IMR-90 (cell line): ENCODE measurements around the gene IGFBP3. TPM values are rescaled to one million over a fixed set of nuclear protein-coding genes. Genes with fewer than 3 reads are reported as not detected.

Source experiments
- ATAC-seq: fragments of 200-7000 bp; cut with Tn5 transposase; 2 replicates; pipeline ENCODE4 v1.9.1; 2020; ENCODE audit warnings: low read depth, mild to moderate bottlenecking, moderate library complexity
- BruUV-seq: library from RNA; stranded (reverse); fragments of 400-500 nt; replicated peaks from 2 replicates; lab custom pipeline; 2021; lab: Mats Ljungman, UMichigan
- CTCF ChIA-PET: fragments of 300-600 bp; formaldehyde crosslinking; extraction: SDS; loops from one replicate; lab custom pipeline; 2021; ENCODE audit warnings: antibody characterized with exemption; lab: Yijun Ruan, JAX
- POLR2A ChIA-PET: fragments of 300-600 bp; sonication (Branson Sonifier 250); formaldehyde crosslinking; loops from one replicate; lab custom pipeline; 2022; ENCODE audit warnings: antibody characterized with exemption; ENCODE audit not compliant: unreplicated experiment; lab: Charles Lee
- DNase-seq: peaks from one replicate; pipeline ENCODE4 v3.0.0; 2013
- H2AFZ ChIP-seq: replicated peaks from 2 replicates; pipeline ENCODE3; 2013; ENCODE audit warnings: low read length, mild to moderate bottlenecking; ENCODE audit not compliant: poor library complexity
- H2AK5ac ChIP-seq: 2 replicates; pipeline ENCODE4 v1.6.1; 2013; ENCODE audit warnings: low read depth, low read length, inconsistent platforms
- H2AK9ac ChIP-seq: replicated peaks from 2 replicates; pipeline ENCODE3; 2013; ENCODE audit warnings: mild to moderate bottlenecking, low read depth, low read length, moderate library complexity; ENCODE audit not compliant: poor library complexity
- H2BK120ac ChIP-seq: 2 replicates; pipeline ENCODE4 v1.6.1; 2013; ENCODE audit warnings: low read depth, low read length, inconsistent platforms
- H2BK15ac ChIP-seq: 3 replicates; pipeline ENCODE4 v1.6.1; 2013; ENCODE audit warnings: low read depth, low read length, inconsistent platforms
- H2BK20ac ChIP-seq: 2 replicates; pipeline ENCODE4 v1.6.1; 2013; ENCODE audit warnings: low read depth, mild to moderate bottlenecking, inconsistent platforms, low read length, moderate library complexity
- H2BK5ac ChIP-seq: 2 replicates; pipeline ENCODE4 v1.6.1; 2013; ENCODE audit warnings: mild to moderate bottlenecking, low read depth, low read length, inconsistent platforms; ENCODE audit not compliant: poor library complexity, severe bottlenecking
- H3K14ac ChIP-seq: replicated peaks from 2 replicates; pipeline ENCODE4 v1.6.1; 2013; ENCODE audit warnings: low read depth, low read length, inconsistent platforms
- H3K18ac ChIP-seq: 2 replicates; pipeline ENCODE4 v1.6.1; 2013; ENCODE audit warnings: low read depth, low read length, control low read depth
- H3K23ac ChIP-seq: 2 replicates; pipeline ENCODE4 v1.6.1; 2013; ENCODE audit warnings: low read depth, low read length, inconsistent platforms
- H3K27ac ChIP-seq: 2 replicates; pipeline ENCODE4 v1.5.1; 2013; ENCODE audit warnings: mild to moderate bottlenecking, control low read depth, low read length; ENCODE audit not compliant: insufficient read depth
- H3K27me3 ChIP-seq: 2 replicates; pipeline ENCODE4 v1.6.1; 2013; ENCODE audit warnings: low read length; ENCODE audit not compliant: control insufficient read depth, insufficient read depth
- H3K36me3 ChIP-seq: 2 replicates; pipeline ENCODE4 v1.6.1; 2013; ENCODE audit warnings: low read length, mixed read lengths; ENCODE audit not compliant: control insufficient read depth, insufficient read depth
- H3K4ac ChIP-seq: 2 replicates; pipeline ENCODE4 v1.6.1; 2013; ENCODE audit warnings: low read depth, low read length, inconsistent platforms
- H3K4me1 ChIP-seq: 2 replicates; pipeline ENCODE4 v1.6.1; 2013; ENCODE audit warnings: low read length, mixed read lengths; ENCODE audit not compliant: control insufficient read depth, insufficient read depth
- H3K4me2 ChIP-seq: 2 replicates; pipeline ENCODE4 v1.6.1; 2013; ENCODE audit warnings: low read depth, mild to moderate bottlenecking, control low read depth, low read length, moderate library complexity
- H3K4me3 ChIP-seq: 2 replicates; pipeline ENCODE4 v1.5.1; 2013; ENCODE audit warnings: low read depth, mild to moderate bottlenecking, control low read depth, low read length, moderate library complexity; ENCODE audit not compliant: insufficient read depth
- H3K56ac ChIP-seq: 2 replicates; pipeline ENCODE4 v1.6.1; 2013; ENCODE audit warnings: low read length, inconsistent platforms; ENCODE audit not compliant: insufficient read depth; ENCODE audit errors: extremely low read depth
- H3K79me1 ChIP-seq, 2 experiments: 2 replicates each; pipeline ENCODE4 v1.6.1; 2013; ENCODE audit warnings: low read length in 2 of 2, inconsistent platforms in 1 of 2, low read depth in 1 of 2
- H3K9ac ChIP-seq: 2 replicates; pipeline ENCODE4 v1.6.1; 2013; ENCODE audit warnings: low read depth, low read length, control low read depth
- H3K9me1 ChIP-seq: 2 replicates; pipeline ENCODE4 v1.6.1; 2013; ENCODE audit warnings: low read length, inconsistent platforms; ENCODE audit not compliant: insufficient read depth
- H3K9me3 ChIP-seq: 2 replicates; pipeline ENCODE4 v1.6.1; 2013; ENCODE audit warnings: low read length; ENCODE audit not compliant: control insufficient read depth, insufficient read depth
- H4K20me1 ChIP-seq: 2 replicates; pipeline ENCODE4 v1.6.1; 2013; ENCODE audit warnings: low read length, inconsistent platforms; ENCODE audit not compliant: insufficient read depth
- H4K5ac ChIP-seq: 2 replicates; pipeline ENCODE4 v1.6.1; 2013; ENCODE audit warnings: mild to moderate bottlenecking, low read depth, low read length, control low read depth
- H4K8ac ChIP-seq, 2 experiments: 2 replicates each; pipeline ENCODE4 v1.6.1; 2013; ENCODE audit warnings: low read depth in 2 of 2, low read length in 2 of 2, control low read depth in 1 of 2, inconsistent platforms in 1 of 2
- H4K91ac ChIP-seq: 2 replicates; pipeline ENCODE4 v1.6.1; 2013; ENCODE audit warnings: low read depth, low read length, inconsistent platforms; ENCODE audit not compliant: insufficient read depth
- BHLHE40 ChIP-seq: fragments of 150-350 bp; IDR thresholded peaks from 2 replicates; pipeline ENCODE4 v1.6.1; 2016; ENCODE audit warnings: mild to moderate bottlenecking, low read depth, low read length
- CEBPB ChIP-seq: IDR thresholded peaks from 2 replicates; pipeline ENCODE4 v1.6.1; 2012; ENCODE audit warnings: low read depth, low read length, improper control_type of control experiment
- FOS ChIP-seq: fragments of 150-350 bp; IDR thresholded peaks from 2 replicates; pipeline ENCODE4 v1.6.1; 2016; ENCODE audit warnings: low read depth, low read length
- MAFK ChIP-seq: IDR thresholded peaks from 2 replicates; pipeline ENCODE4 v1.6.1; 2012; ENCODE audit warnings: low read depth, low read length, improper control_type of control experiment
- MAZ ChIP-seq: IDR thresholded peaks from 2 replicates; pipeline ENCODE4 v1.6.1; 2012; ENCODE audit warnings: low read depth, mild to moderate bottlenecking, low read length, improper control_type of control experiment, moderate library complexity, borderline replicate concordance
- MXI1 ChIP-seq: IDR thresholded peaks from 2 replicates; pipeline ENCODE4 v1.6.1; 2012; ENCODE audit warnings: low read depth, mild to moderate bottlenecking, low read length, moderate library complexity, borderline replicate concordance
- NFE2L2 ChIP-seq: fragments of 150-350 bp; IDR thresholded peaks from 2 replicates; pipeline ENCODE4 v1.6.1; 2016; ENCODE audit warnings: low read depth, mild to moderate bottlenecking, low read length
- POLR2A ChIP-seq: IDR thresholded peaks from 2 replicates; pipeline ENCODE4 v1.6.1; 2012; ENCODE audit warnings: mild to moderate bottlenecking, low read depth, low read length
- RAD21 ChIP-seq: IDR thresholded peaks from 2 replicates; pipeline ENCODE4 v1.6.1; 2012; ENCODE audit warnings: low read length, improper control_type of control experiment
- RCOR1 ChIP-seq: IDR thresholded peaks from 2 replicates; pipeline ENCODE4 v1.6.1; 2012; ENCODE audit warnings: mild to moderate bottlenecking, low read length, improper control_type of control experiment; ENCODE audit not compliant: insufficient replicate concordance
- RFX5 ChIP-seq: IDR thresholded peaks from 2 replicates; pipeline ENCODE4 v1.8.0; 2012; ENCODE audit warnings: low read depth, mild to moderate bottlenecking, low read length, moderate library complexity
- SMC3 ChIP-seq: fragments of 150-350 bp; IDR thresholded peaks from 2 replicates; pipeline ENCODE4 v1.6.1; 2016; ENCODE audit warnings: low read depth, mild to moderate bottlenecking, antibody characterized with exemption, low read length, moderate library complexity
- WGBS, 2 experiments: methylation state at CpG; one replicate each; pipeline versions ENCODE4 v1.1.5 to v1.1.7; 2013; ENCODE audit warnings: missing lambda C conversion rate in 2 of 2; ENCODE audit not compliant: insufficient read length in 1 of 2; ENCODE audit errors: extremely low coverage in 2 of 2; 5-methylcytosine and 5-hydroxymethylcytosine counted together
- dilution Hi-C: fragments of 300-500 bp; cut with HindIII; formaldehyde crosslinking; loops from one replicate; pipeline ENCODE4 v1.14.3; 2018; ENCODE audit warnings: low sequenced_read_pairs; ENCODE audit not compliant: unreplicated experiment
- in situ Hi-C: fragments of 300-500 bp; cut with MboI; formaldehyde crosslinking; loops from 3 replicates; pipeline ENCODE4 v1.14.3; 2019; ENCODE audit warnings: low sequenced_read_pairs, inconsistent platforms, mixed read lengths
- intact Hi-C: fragments of 100-400 bp; cut with micrococcal nuclease; formaldehyde crosslinking; loops from 2 replicates; pipeline ENCODE4 v1.10.0; 2022
- polyA plus RNA-seq, 3 experiments: library from polyadenylated mRNA; depleted of rRNA; stranded (reverse); fragments of >200 nt; gene quantifications; 2 replicates each; pipeline ENCODE4 v1.2.3, GENCODE V29; 2012; ENCODE audit warnings: low replicate concordance in 1 of 3
- total RNA-seq: library from RNA; depleted of rRNA; stranded (reverse); fragments of >200 nt; gene quantifications from 2 replicates; pipeline ENCODE4 v1.2.3, GENCODE V29; 2012
- TF ChIP-seq, protein P1 (sequence below): fragments of 150-350 bp; IDR thresholded peaks from 2 replicates; pipeline ENCODE4 v1.6.1; 2016; ENCODE audit warnings: low read depth, mild to moderate bottlenecking, low read length, moderate library complexity, borderline replicate concordance
- TF ChIP-seq, protein P2 (sequence below): conservative IDR thresholded peaks from 2 replicates; pipeline ENCODE4 v1.5.1; 2012; ENCODE audit warnings: mild to moderate bottlenecking, low read depth, low read length, improper control_type of control experiment

IGFBP3 gene
- total and polyA plus RNA-seq, 2 of the 4 experiments (the other 2 are of a cell fraction), result 272 to 601 TPM

DNA sequence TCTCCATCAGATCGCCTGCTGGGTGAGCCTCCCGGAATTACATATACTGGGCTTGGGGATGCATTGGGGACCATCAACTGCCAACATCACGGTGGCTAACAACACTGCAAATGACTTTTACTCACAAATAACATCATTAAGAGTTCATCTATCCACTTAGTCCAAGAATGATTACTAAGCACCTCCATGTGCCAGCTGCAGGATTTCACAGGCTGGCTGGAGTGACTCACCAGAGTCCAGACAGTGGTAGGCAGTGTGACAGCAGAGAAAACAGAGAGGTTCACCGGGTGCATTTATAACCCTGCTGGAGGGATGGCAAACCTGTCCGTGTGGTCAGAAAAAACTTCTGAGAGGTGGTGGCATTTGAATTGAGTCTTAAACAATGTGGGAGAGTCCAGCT lies 3.2 kb upstream of the IGFBP3 start:
- Histone ChIP-seq H3K9me1 (peaks cover 11% of the 10 kb centered on the region), H4K5ac (peak overlapping the region; percentile 44; the same call in 1 of the 2 replicates), H3K27ac (no peak overlapping the region; the same call in 1 of the 2 replicates), H3K9ac (no peak overlapping the region; the same call in 1 of the 2 replicates), H3K4me2 (no peak overlapping the region), H2AFZ (no peak overlapping the region), H4K8ac (peak overlapping the region; percentile 46 to 78; a peak in 3 of 4 replicates), H3K14ac (peak overlapping the region; percentile 69; the same call in 1 of the 2 replicates), H3K4me3 (no peak overlapping the region), H4K20me1 (peaks cover 12% of the 10 kb centered on the region; the same call in 1 of the 2 replicates), H3K79me1 (peaks cover 5 to 11% of the 10 kb centered on the region in 2 experiments; a peak in 2 of 4 replicates), H3K9me3 (no peaks in the 10 kb centered on the region; the same call in 1 of the 2 replicates), H2BK20ac (peak overlapping the region; percentile 62), H2BK120ac (peak overlapping the region; percentile 84), H3K23ac (0 out of 2 replicates have a peak overlapping the region, but pooled peaks have one; percentile 16), H4K91ac (peak overlapping the region; percentile 94), H2AK5ac (peak overlapping the region; percentile 72), H3K27me3 (no peaks in the 10 kb centered on the region), H3K4ac (peak overlapping the region; percentile 89), H3K18ac (peak overlapping the region; percentile 39; the same call in 1 of the 2 replicates), H2BK5ac (peak overlapping the region; percentile 61), H2BK15ac (peak overlapping the region; percentile 90; the same call in 2 of the 3 replicates), H3K4me1 (peaks cover 10% of the 10 kb centered on the region; the same call in 1 of the 2 replicates), H3K56ac (no peak overlapping the region), H2AK9ac (no peak overlapping the region), H3K36me3 (no peaks in the 10 kb centered on the region)
- ChIA-PET POLR2A (no interaction called here), CTCF (interaction anchor here (0.6 to 1.3 kb wide), 2 partner anchors 10 to 486 kb away, joined by 3 to 4 read pairs; no protein-coding TSS in a partner anchor)
- WGBS, 2 experiments, result 20% methylated on average over 2 of the region's 5 CpGs; no CpG with 5 or more reads in 1 of the 2 experiments
- DNase-seq (peak; percentile 76), ATAC-seq (no peak)
- in situ Hi-C loops, result loop anchor here (5.0 to 25.0 kb wide), 3 partner anchors 428 to 1163 kb away; no protein-coding TSS in a partner anchor
- BruUV-seq, result no TSS peak
- intact Hi-C loops, result loop anchor here (5.0 to 10.0 kb wide), 6 partner anchors 111 to 828 kb away; no protein-coding TSS in a partner anchor
- dilution Hi-C loops, result no loop called here
- TF ChIP-seq SMC3 (peak; percentile 38), CEBPB (peak; percentile 32; the same call in 1 of the 2 replicates), FOS (peak; percentile 86), POLR2A (no peak), RFX5 (no peak), MAZ (no peak), NFE2L2 (no peak), BHLHE40 (peak; percentile 24; the same call in 1 of the 2 replicates), MXI1 (no peak), MAFK (peak; percentile 60), RCOR1 (no peak), RAD21 (peak; percentile 42; the same call in 1 of the 2 replicates)
- TF ChIP-seq, protein P1, sequence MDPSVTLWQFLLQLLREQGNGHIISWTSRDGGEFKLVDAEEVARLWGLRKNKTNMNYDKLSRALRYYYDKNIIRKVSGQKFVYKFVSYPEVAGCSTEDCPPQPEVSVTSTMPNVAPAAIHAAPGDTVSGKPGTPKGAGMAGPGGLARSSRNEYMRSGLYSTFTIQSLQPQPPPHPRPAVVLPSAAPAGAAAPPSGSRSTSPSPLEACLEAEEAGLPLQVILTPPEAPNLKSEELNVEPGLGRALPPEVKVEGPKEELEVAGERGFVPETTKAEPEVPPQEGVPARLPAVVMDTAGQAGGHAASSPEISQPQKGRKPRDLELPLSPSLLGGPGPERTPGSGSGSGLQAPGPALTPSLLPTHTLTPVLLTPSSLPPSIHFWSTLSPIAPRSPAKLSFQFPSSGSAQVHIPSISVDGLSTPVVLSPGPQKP, result no peak
- TF ChIP-seq, protein P2, sequence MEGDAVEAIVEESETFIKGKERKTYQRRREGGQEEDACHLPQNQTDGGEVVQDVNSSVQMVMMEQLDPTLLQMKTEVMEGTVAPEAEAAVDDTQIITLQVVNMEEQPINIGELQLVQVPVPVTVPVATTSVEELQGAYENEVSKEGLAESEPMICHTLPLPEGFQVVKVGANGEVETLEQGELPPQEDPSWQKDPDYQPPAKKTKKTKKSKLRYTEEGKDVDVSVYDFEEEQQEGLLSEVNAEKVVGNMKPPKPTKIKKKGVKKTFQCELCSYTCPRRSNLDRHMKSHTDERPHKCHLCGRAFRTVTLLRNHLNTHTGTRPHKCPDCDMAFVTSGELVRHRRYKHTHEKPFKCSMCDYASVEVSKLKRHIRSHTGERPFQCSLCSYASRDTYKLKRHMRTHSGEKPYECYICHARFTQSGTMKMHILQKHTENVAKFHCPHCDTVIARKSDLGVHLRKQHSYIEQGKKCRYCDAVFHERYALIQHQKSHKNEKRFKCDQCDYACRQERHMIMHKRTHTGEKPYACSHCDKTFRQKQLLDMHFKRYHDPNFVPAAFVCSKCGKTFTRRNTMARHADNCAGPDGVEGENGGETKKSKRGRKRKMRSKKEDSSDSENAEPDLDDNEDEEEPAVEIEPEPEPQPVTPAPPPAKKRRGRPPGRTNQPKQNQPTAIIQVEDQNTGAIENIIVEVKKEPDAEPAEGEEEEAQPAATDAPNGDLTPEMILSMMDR, result no peak
